AG09309 (cell line): ENCODE data around the gene PDE4C.
A peak's percentile ranks its signal among the peaks of the same experiment; 100 is the strongest.

Experiments used
- DNase-seq: peaks from one replicate; pipeline ENCODE4 v3.0.0-alpha.2; 2010; ENCODE audit warnings: low read depth
- H3K4me3 ChIP-seq: 2 replicates; pipeline ENCODE4 v1.5.1; 2011; ENCODE audit warnings: mild to moderate bottlenecking, low read depth, low read length, moderate library complexity; ENCODE audit not compliant: control insufficient read depth
- CTCF ChIP-seq: IDR thresholded peaks from 2 replicates; pipeline ENCODE4 v1.5.1; 2011; ENCODE audit warnings: mild to moderate bottlenecking, low read depth, low read length, inconsistent platforms; ENCODE audit not compliant: insufficient read depth, control insufficient read depth; ENCODE audit errors: missing control alignments

PDE4C gene

GRCh38 chr19:18230941-18231734 lies 4.9 kb upstream of the PDE4C start:
- no peak for DNase-seq
- H3K4me3 ChIP-seq = no peak overlapping the region
- TF ChIP-seq CTCF = no peak

- DNase-seq = no peak
- no peak for TF ChIP-seq CTCF
- H3K4me3 ChIP-seq = no peak overlapping the region
These were observed 3.7 kb upstream of the PDE4C start for GRCh38 chr19:18229915-18230314.

DNA sequence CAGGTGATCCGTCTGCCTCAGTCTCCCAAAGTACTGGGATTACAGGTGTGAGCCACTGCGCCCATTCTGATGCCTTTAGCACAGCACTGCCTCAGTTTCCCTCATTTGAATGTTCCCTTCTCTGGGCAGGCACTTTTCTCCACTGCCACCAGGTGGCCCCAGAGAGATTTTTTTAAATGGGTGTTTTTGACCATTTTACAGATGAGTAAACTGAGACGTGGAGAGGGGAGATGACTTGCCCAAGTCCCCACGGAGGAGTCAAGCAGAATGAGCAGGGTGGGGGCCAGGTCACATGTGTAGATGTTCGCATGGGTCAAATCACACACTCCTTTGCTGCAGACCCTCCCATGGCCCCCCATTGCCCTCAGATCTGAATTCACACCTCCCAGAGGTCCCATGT lies 3.2 kb upstream of the PDE4C start:
- no peak for DNase-seq
- H3K4me3 ChIP-seq = no peak overlapping the region
- TF ChIP-seq CTCF = peak; percentile 40

- no peak for TF ChIP-seq CTCF
- DNase-seq = no peak
- H3K4me3 ChIP-seq = no peak overlapping the region
These were observed 1.6 kb upstream of the PDE4C start for GRCh38 chr19:18227781-18228271.

DNA sequence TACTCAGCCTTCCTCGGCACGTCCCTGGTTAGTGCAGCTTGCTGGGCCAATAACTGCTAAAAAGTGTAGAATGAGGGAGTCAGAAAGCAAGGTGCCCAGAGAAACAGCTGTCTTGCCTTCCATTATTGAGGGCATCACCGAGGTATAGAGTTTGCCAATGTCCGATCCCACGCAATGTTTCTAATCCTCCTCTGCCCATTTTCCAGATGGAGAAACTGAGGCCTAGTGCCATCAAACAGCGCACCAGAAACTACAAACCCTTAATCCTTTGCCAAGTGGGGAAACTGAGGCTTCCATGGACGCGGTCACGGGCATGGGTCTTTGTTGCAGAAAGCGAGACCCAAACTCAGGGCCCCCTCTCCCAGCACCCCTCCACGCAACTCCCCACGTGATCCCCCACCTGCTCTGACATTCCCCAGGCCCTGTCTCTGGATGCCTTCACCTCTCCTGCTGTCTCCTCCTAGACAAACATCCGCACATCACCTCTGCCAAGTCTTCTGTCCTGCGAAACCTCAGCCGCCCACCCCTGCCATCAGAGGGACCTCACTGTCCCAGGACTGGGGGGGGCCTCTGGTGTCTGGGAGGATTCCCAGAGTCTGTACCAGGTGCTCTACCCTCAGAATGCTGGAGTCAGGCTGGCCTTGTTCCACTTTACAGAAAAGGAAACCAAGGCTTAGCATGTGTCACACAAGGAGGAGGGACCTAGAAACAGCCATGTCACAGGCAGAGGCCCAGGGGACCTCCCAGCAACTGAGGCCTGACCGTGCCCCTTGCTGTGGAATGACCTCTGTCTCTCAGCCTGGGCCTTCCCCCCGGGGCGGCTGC lies 930 bp upstream of the PDE4C start:
- no peak for DNase-seq
- H3K4me3 ChIP-seq = no peak overlapping the region
- no peak for TF ChIP-seq CTCF

GRCh38 chr19:18225355-18225701 lies 910 bp downstream of the PDE4C start:
- H3K4me3 ChIP-seq = no peak overlapping the region; the same call in 1 of the 2 replicates
- DNase-seq = no peak
- TF ChIP-seq CTCF = no peak
